Smooth muscle cell (in vitro differentiated cells): ENCODE measurements around the gene RNASEL. TPM values are rescaled to one million over a fixed set of nuclear protein-coding genes. Genes with fewer than 3 reads are reported as not detected.

Experiments
- DNase-seq: peaks from one replicate; lab custom pipeline; 2025; ENCODE audit not compliant: unreplicated experiment; lab: John Stamatoyannopoulos, UW
- H2AFZ ChIP-seq: fragments of 200-600 bp; sonication (generic); 2 replicates; pipeline ENCODE4 v1.6.0; 2016; ENCODE audit warnings: antibody characterized with exemption, low read depth, mild to moderate bottlenecking
- H3F3A ChIP-seq: fragments of 200-600 bp; sonication (generic); 2 replicates; pipeline ENCODE4 v1.6.0; 2017; ENCODE audit warnings: antibody characterized with exemption, low read depth
- H3K27ac ChIP-seq: fragments of 200-600 bp; sonication (generic); 2 replicates; pipeline ENCODE4 v1.5.1; 2016; ENCODE audit warnings: low read depth, mild to moderate bottlenecking
- H3K27me3 ChIP-seq: fragments of 200-600 bp; sonication (generic); 2 replicates; pipeline ENCODE4 v1.6.1; 2016; ENCODE audit warnings: low read depth, mild to moderate bottlenecking
- H3K36me3 ChIP-seq: fragments of 200-600 bp; sonication (generic); 2 replicates; pipeline ENCODE4 v1.5.1; 2016; ENCODE audit warnings: low read depth
- H3K4me1 ChIP-seq: fragments of 200-600 bp; sonication (generic); 2 replicates; pipeline ENCODE4 v1.5.1; 2016; ENCODE audit warnings: low read depth
- H3K4me2 ChIP-seq: fragments of 200-600 bp; sonication (generic); 2 replicates; pipeline ENCODE4 v1.6.0; 2016; ENCODE audit warnings: mild to moderate bottlenecking
- H3K4me3 ChIP-seq: fragments of 200-600 bp; sonication (generic); 2 replicates; pipeline ENCODE4 v1.5.1; 2016; ENCODE audit warnings: mild to moderate bottlenecking
- H3K79me2 ChIP-seq: fragments of 200-600 bp; sonication (generic); 2 replicates; pipeline ENCODE4 v1.6.0; 2016; ENCODE audit warnings: low read depth, mild to moderate bottlenecking
- H3K9ac ChIP-seq: fragments of 200-600 bp; sonication (generic); 2 replicates; pipeline ENCODE4 v1.6.0; 2016; ENCODE audit warnings: low read depth
- H3K9me3 ChIP-seq: fragments of 200-600 bp; sonication (generic); replicated peaks from 2 replicates; pipeline ENCODE4 v1.5.1; 2016; ENCODE audit warnings: low read depth
- H4K20me1 ChIP-seq: fragments of 200-600 bp; sonication (generic); 2 replicates; pipeline ENCODE4 v1.6.0; 2016; ENCODE audit warnings: low read depth
- CTCF ChIP-seq: fragments of 200-600 bp; sonication (generic); IDR thresholded peaks from 2 replicates; pipeline ENCODE4 v1.5.1; 2017; ENCODE audit warnings: borderline replicate concordance, mild to moderate bottlenecking, antibody characterized with exemption; ENCODE audit not compliant: insufficient read depth, poor library complexity, severe bottlenecking
- WGBS: methylation state at CpG from one replicate; pipeline ENCODE4 v1.1.7; 2016; ENCODE audit warnings: low lambda C conversion rate; 5-methylcytosine and 5-hydroxymethylcytosine counted together
- polyA plus RNA-seq: library from polyadenylated mRNA; unstranded; fragments of >200 nt; fragmentation: Nextera tagmentation; extraction: Ambion mirVana; gene quantifications from 2 replicates; pipeline ENCODE4 v1.2.1, GENCODE V29; 2016
- small RNA-seq: library from RNA; depleted of rRNA; stranded (forward); fragments of <200 nt; gene quantifications from one replicate; pipeline ENCODE3, GENCODE V24; 2014
- total RNA-seq: library from RNA; depleted of rRNA; stranded (reverse); fragments of >200 nt; gene quantifications from 2 replicates; pipeline ENCODE4 v1.2.3, GENCODE V29; 2014

RNASEL gene
- total and polyA plus RNA-seq, 2 experiments from 2014 or later: 4.5 to 4.7 TPM

GRCh38 chr1:182527680-182528079 is 61.4 kb downstream of the RNASEL start:
- Histone ChIP-seq H4K20me1 (no peaks in the 10 kb centered on the region), H3K4me3 (no peak overlapping the region), H3K27ac (no peak overlapping the region), H3K27me3 (no peaks in the 10 kb centered on the region), H3K4me2 (no peak overlapping the region), H2AFZ (no peak overlapping the region), H3K4me1 (no peaks in the 10 kb centered on the region), H3K9me3 (no peaks in the 10 kb centered on the region), H3K79me2 (no peaks in the 10 kb centered on the region), H3K36me3 (no peaks in the 10 kb centered on the region), H3K9ac (no peak overlapping the region), H3F3A (no peaks in the 10 kb centered on the region)
- no peak for DNase-seq
- no peak for TF ChIP-seq CTCF
- WGBS: 74% methylated on average over 2 of the region's 2 CpGs

GRCh38 chr1:182525342-182525741 is 63.7 kb downstream of the RNASEL start:
- Histone ChIP-seq H3K9me3 (no peaks in the 10 kb centered on the region), H3K27me3 (no peaks in the 10 kb centered on the region), H3K4me3 (no peak overlapping the region), H3K36me3 (no peaks in the 10 kb centered on the region), H4K20me1 (no peaks in the 10 kb centered on the region), H2AFZ (no peak overlapping the region), H3K9ac (no peak overlapping the region), H3K4me2 (no peak overlapping the region), H3K79me2 (no peaks in the 10 kb centered on the region), H3K27ac (no peak overlapping the region), H3K4me1 (no peaks in the 10 kb centered on the region), H3F3A (no peaks in the 10 kb centered on the region)
- TF ChIP-seq CTCF: no peak
- no peak for DNase-seq

Small RNA genes lying within 50 kb of the gene (small RNA-seq; reads per million reads assigned to genes)
- gene RF00017: not detected

Other genes with a start within 250 kb of the RNASEL start
- 108 and 133 TPM in 2 replicates for gene GLUL, start 197.5 kb downstream of the RNASEL start, total RNA-seq
- gene GLUL, start 197.5 kb downstream of the RNASEL start, polyA plus RNA-seq: 104 and 127 TPM in 2 replicates
- not detected in 2 replicates for gene TEDDM1, start 188.6 kb downstream of the RNASEL start, total RNA-seq
- gene TEDDM1, start 188.6 kb downstream of the RNASEL start, polyA plus RNA-seq: not detected in 2 replicates
- not detected in 2 replicates for gene RGSL1, start 139.1 kb downstream of the RNASEL start, total RNA-seq
- not detected in 2 replicates for gene RGSL1, start 139.1 kb downstream of the RNASEL start, polyA plus RNA-seq
- gene RGS16, start 15.1 kb upstream of the RNASEL start, total RNA-seq: 2.9 and 3.0 TPM in 2 replicates
- 6.9 and 9.9 TPM in 2 replicates for gene RGS16, start 15.1 kb upstream of the RNASEL start, polyA plus RNA-seq
- gene RGS8, start 95.3 kb upstream of the RNASEL start, total RNA-seq: not detected in 2 replicates
- gene RGS8, start 95.3 kb upstream of the RNASEL start, polyA plus RNA-seq: not detected in 2 replicates
- gene NPL, start 200.5 kb upstream of the RNASEL start, total RNA-seq: 1.3 and 2.1 TPM in 2 replicates
- 1.4 and 2.3 TPM in 2 replicates for gene NPL, start 200.5 kb upstream of the RNASEL start, polyA plus RNA-seq